GM18517 (cell line): ENCODE measurements around the gene CCNL2.
"Not testable (repeated sequence)": the region's sequence is repeated elsewhere in the genome, so short reads cannot be mapped to it uniquely, and the experiment has no call there.

Experiments used
- ATAC-seq: cut with Tn5 transposase; IDR thresholded peaks from one replicate; pipeline ENCODE4 v1.9.1; 2021; ENCODE audit warnings: mild to moderate bottlenecking, moderate library complexity; ENCODE audit not compliant: unreplicated experiment

The CCNL2 gene

GRCh38 chr1:1421147-1421906 lies 22.2 kb upstream of the CCNL2 start, which contains the start of gene ANKRD65:
Gene ANKRD65, minus strand, starts transcription at chr1:1421276. Its CDS starts 271 bp downstream, at chr1:1421005.
- ATAC-seq: no peak

- no peak for ATAC-seq
These were observed 21.6 kb upstream of the CCNL2 start for GRCh38 chr1:1420654-1421141.

- ATAC-seq: no peak
These were observed 20.9 kb upstream of the CCNL2 start for GRCh38 chr1:1419813-1420653.

DNA sequence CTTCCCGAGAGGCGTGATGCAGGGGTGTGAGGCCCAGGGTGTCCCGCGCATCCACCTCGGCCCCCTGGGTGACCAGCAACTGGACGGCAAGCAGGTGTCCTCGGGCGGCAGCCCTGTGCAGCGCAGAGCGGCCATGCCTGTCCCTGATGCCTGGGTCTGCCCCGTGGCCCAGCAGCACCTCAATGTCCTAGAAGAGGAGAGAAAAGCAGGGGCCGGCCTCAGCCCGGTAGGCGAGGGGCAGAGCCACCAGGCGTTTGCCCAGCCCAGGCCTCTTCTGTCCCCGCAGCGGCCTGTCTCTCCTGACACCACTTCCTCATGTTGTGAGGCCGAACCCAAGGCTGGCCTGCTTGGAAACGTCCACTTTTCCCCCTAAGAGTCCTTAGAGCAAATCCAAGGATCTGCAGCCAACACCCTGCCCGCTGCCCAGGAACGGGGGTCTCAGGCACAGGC lies 20.3 kb upstream of the CCNL2 start:
- ATAC-seq: no peak

DNA sequence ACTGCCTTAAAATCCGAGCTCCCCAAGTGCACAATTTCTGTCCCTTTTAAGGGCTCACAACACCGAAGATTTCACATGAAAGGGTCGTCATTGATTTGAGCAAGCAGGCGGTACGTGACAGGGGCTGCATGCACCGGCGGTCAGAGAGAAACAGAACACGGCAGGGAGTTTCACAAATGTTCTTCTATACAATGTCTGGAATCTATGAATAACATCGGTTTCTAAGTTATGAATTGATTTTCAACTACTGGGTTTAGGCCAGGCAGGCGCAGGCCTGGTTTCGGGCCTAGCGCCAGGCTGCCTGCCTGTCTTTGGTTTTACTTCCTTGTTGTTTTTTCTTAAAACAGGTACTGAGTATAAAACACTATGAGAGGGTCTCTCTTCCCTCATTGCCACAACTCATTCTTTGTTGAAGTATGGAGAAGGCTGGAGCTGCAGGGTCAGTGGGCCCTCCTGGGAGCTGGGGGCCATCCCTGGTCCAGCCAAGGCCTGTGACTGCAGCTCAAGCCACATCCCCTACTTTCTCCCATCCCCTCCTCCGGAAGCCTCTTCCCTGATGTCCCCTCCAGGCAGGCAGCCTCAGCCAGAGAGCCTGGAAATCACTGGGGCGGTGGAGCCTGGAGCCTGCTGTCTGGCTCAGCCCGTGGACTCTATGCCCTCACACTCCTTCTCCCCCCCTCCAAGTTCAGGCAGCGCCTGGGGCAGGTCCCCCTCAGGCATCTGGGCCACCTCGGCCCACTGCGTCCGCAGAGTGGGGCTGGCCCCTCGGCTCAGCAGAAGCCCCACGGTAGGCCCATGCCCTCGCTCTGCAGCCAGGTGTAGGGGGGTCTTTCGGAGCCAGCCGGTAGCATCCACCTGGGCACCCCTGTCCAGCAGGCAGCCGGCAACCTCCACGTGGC lies 19.6 kb upstream of the CCNL2 start:
- no peak for ATAC-seq

DNA sequence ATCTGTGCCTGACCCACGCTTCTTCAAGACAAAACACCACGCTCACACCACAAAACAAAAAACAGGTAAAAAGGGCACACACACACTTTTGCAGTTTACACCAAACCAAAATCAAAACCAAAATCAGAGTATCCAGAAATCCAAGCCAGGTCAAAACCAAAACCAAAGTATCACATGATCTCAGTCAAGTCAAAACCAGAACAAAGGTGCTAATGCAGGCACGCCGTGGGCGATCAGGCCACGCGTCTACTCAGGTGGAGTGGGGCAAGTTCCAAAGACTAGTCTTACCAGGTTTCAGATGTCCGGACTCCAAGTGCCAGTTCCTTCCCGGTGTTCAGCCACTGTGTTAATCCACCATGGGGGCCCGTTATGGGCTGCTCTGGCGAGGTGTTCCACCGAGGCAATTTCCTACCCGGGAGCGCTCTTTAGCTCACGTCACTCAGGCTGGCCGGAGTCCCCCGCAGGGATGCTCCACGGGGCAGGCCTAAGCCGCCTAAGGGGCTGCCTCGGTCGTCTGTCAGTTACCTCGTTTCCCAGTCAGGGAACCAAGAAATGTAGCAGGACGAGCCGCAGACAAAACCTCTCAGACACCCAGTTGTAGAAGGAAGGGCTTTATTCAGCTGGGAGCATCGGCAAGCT lies 18.8 kb upstream of the CCNL2 start:
- ATAC-seq: not testable (repeated sequence)

DNA sequence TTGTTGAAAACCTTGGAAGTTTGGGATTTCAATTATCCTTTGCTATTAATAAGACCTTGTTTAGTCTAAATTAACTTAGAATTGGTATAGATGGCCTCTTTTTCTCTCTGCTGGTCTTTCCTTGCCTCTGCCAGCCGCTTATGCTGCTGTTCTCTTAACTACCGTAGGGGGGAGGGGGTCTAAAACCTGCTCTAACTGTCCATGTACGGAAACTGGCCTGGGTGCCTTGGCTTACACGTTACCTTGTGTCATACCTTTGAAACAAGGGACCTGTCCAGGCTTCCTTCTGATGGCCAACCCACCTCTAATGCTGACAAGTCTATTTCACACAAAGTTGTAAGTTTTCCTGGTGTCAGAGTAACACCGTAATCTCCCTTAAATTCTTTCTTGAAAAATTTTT lies 18.3 kb upstream of the CCNL2 start:
- ATAC-seq: not testable (repeated sequence)

GRCh38 chr1:1415751-1416150 lies 16.6 kb upstream of the CCNL2 start:
- no peak for ATAC-seq

DNA sequence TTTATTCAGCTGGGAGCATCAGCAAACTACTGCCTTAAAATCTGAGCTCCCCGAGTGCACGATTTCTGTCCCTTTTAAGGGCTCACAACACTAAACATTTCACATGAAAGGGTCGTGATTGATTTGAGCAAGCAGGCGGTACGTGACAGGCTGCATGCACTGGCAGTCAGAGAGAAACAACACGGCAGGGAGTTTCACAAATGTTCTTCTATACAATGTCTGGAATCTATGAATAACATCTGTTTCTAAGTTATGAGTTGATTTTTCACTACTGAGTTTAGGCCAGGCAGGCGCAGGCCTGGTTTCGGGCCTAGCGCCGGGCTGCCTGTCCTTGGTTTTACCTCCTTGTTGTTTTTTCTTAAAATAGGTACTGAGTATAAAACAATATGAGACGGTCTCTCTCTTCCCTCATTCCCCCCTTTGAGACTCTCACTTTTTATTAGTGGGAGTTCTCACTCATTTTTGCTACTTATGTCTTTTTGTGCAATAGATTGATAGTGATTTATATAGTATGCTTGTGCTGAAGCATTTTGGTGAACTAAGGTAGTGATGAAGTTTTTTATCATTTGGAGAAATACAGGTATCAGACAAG lies 13.3 kb upstream of the CCNL2 start:
- ATAC-seq: not testable (repeated sequence)

DNA sequence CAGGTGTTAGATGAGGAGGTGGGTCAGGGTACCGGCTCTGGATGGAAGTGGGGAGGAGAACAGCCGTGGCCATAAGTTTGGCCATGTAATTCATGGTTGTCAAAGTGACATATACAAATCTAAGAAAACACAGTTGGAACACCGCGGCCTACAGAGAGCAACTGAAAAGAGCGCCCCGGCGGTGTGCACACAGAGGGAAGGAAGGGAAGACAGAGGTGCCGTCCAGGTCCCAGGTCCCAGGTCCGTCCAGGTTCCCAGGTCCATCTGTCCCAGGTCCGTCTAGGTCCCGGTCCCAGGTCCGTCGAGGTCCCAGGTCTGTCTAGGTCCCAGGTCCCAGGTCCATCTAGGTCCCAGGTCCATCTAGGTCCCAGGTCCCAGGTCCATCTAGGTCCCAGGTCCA lies 12.5 kb upstream of the CCNL2 start:
- ATAC-seq: no peak

GRCh38 chr1:1410238-1410637 lies 11.1 kb upstream of the CCNL2 start:
- ATAC-seq: not testable (repeated sequence)

GRCh38 chr1:1407636-1408318 lies 8.6 kb upstream of the CCNL2 start:
- ATAC-seq: peak; percentile 42

- ATAC-seq: peak; percentile 83
These were observed 7.9 kb upstream of the CCNL2 start, which contains the start of gene MRPL20 for GRCh38 chr1:1406821-1407635. Gene MRPL20, minus strand, starts transcription at chr1:1407293. Its CDS starts 76 bp downstream, at chr1:1407217.

- ATAC-seq: no peak
These were observed 7.1 kb upstream of the CCNL2 start for GRCh38 chr1:1406101-1406820.

DNA sequence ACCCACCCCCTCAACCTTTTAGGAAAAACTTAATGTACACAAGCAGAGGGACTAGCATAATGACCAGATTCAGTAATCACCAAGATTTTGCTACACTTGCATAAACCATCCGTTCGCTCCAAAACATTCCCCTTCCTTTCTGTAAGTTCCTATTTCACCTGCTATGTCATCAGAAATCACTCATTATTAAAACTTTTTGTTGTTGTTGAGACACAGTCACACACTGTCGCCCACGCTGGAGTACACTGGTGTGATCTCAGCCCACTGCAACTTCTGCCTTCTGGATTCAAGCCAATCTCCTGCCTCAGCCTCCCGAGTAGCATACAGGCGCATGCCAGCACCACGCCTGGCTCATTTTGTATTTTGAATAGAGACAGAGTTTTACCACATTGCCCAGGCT lies 4.5 kb upstream of the CCNL2 start:
- ATAC-seq: no peak

DNA sequence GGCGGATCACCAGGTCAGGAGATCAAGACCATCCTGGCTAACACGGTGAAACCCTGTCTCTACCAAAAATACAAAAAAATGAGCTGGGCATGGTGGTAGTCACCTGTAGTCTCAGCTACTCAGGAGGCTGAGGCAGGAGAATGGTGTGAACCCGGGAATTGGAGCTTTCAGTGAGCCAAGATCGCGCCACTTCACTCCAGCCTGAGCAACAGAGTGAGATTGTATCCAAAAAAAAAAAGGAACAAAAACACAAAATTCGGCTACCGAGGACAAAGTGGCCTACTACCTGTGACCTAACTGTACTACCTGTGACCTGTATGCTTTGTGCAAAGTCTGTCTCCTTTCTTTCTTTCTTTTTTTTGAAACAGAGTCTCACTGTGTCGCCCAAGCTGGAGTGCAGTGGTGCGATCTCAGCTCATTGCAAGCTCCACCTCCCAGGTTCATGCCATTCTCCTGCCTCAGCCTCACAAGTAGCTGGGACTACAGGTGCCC lies 3.8 kb upstream of the CCNL2 start:
- not testable (repeated sequence) for ATAC-seq

GRCh38 chr1:1402072-1402900 lies 3.2 kb upstream of the CCNL2 start:
- no peak for ATAC-seq
